Subcutaneous abdominal adipose tissue (tissue), 5 donors: ENCODE results near the gene ADD3.
A peak's percentile ranks its signal among the peaks of the same experiment; 100 is the strongest.

Experiments used
- H3K27ac ChIP-seq: one replicate; pipeline ENCODE4 v1.7.0; 2013; ENCODE audit warnings: low read depth, mild to moderate bottlenecking, inconsistent platforms, low read length, moderate library complexity
- H3K27me3 ChIP-seq, 5 donors: one replicate each; pipeline ENCODE4 v1.7.0; 2013; ENCODE audit warnings: low read length in 5 of 5, inconsistent platforms in 1 of 5; ENCODE audit not compliant: control insufficient read depth in 5 of 5, insufficient read depth in 4 of 5
- H3K36me3 ChIP-seq, 5 donors: one replicate each; pipeline ENCODE4 v1.7.0; 2013; ENCODE audit warnings: low read length in 5 of 5; ENCODE audit not compliant: control insufficient read depth in 5 of 5, insufficient read depth in 5 of 5
- H3K4me1 ChIP-seq, 5 donors: one replicate each; pipeline ENCODE4 v1.7.0; 2013; ENCODE audit warnings: low read length in 5 of 5, mild to moderate bottlenecking in 3 of 5, moderate library complexity in 1 of 5; ENCODE audit not compliant: control insufficient read depth in 5 of 5, insufficient read depth in 5 of 5
- H3K4me3 ChIP-seq, 5 donors: one replicate each; pipeline ENCODE4 v1.7.0; 2013; ENCODE audit warnings: low read length in 5 of 5, low read depth in 1 of 5
- H3K9ac ChIP-seq, 5 donors: one replicate each; pipeline ENCODE4 v1.7.0; 2013; ENCODE audit warnings: low read length in 5 of 5, mild to moderate bottlenecking in 4 of 5, moderate library complexity in 3 of 5
- H3K9me3 ChIP-seq, 5 donors: one replicate each; pipeline ENCODE4 v1.7.0; 2013; ENCODE audit warnings: low read length in 5 of 5; ENCODE audit not compliant: control insufficient read depth in 5 of 5
- donor health status: healthy.
- donor health status: healthy.
- donor health status: healthy.
- donor health status: healthy.
- donor health status: healthy.

The ADD3 gene, protein sequence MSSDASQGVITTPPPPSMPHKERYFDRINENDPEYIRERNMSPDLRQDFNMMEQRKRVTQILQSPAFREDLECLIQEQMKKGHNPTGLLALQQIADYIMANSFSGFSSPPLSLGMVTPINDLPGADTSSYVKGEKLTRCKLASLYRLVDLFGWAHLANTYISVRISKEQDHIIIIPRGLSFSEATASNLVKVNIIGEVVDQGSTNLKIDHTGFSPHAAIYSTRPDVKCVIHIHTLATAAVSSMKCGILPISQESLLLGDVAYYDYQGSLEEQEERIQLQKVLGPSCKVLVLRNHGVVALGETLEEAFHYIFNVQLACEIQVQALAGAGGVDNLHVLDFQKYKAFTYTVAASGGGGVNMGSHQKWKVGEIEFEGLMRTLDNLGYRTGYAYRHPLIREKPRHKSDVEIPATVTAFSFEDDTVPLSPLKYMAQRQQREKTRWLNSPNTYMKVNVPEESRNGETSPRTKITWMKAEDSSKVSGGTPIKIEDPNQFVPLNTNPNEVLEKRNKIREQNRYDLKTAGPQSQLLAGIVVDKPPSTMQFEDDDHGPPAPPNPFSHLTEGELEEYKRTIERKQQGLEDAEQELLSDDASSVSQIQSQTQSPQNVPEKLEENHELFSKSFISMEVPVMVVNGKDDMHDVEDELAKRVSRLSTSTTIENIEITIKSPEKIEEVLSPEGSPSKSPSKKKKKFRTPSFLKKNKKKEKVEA

DNA sequence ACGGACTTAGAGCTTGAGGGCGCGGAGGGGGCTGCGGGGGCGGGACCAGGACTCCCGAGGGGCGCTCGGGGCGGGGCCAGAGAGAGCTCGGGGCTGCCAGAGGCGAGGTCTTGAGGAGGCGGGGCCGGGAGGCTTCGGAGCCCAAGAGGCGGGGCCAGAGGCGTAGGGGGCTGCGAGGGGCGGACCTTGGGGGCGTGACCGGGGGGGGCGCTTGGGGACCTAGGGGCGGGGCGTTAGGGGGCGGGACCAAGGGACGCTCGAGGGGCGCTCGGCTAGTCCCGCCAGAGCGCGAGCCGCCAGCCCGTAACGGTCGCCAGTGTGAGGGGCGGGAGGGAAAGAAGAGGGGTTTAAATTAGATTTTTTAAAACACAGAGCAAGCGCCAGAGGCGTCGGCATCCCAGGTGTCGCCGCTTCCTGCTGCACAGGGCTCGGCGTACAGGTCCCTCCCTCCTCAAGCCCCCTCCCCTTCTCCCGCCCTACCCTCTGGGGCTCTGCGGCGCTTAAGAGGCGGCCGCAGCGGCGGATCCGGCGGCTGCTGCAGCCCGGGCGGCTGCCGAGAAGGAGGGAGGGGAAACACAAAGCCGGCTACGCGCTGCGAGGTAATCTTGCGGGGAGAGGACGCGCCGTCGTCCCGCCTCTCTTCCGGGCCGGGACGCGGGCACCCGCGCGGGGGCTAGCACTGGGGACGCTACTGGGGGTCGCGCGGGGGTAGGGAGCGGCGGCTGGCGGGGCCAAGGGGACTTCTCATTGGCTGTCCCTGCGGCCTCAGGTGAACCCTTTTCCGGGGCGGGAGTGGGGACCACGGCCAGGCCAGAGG is at the start of gene ADD3:
Gene ADD3, plus strand, starts transcription at position 284 of the 817 bp plus-strand sequence. CDS start 92,670 bp downstream, outside the sequence.
- Histone ChIP-seq H3K4me3 (peak within 1 kb of the TSS; percentile 83 to 90 (median 85)), H3K36me3 (no peaks in the 10 kb centered on the region), H3K27ac (peak within 1 kb of the TSS; percentile 91), H3K4me1 (peaks cover 1 to 49% (median 44%) of the 10 kb centered on the region in 5 donors), H3K27me3 (no peaks in the 10 kb centered on the region), H3K9ac (peak within 1 kb of the TSS; percentile 74 to 88 (median 80)), H3K9me3 (no peaks in the 10 kb centered on the region)

GRCh38 chr10:109958059-109958458 is 49.7 kb upstream of the ADD3 start:
- H3K27ac ChIP-seq = no peak overlapping the region
- no peaks in the 10 kb centered on the region for H3K9me3 ChIP-seq
- peaks cover 0 to 17% (median 6%) of the 10 kb centered on the region in 5 donors for H3K4me1 ChIP-seq
- no peaks in the 10 kb centered on the region for H3K27me3 ChIP-seq
- H3K4me3 ChIP-seq = no peak overlapping the region
- H3K36me3 ChIP-seq = no peaks in the 10 kb centered on the region
- no peak overlapping the region for H3K9ac ChIP-seq

DNA sequence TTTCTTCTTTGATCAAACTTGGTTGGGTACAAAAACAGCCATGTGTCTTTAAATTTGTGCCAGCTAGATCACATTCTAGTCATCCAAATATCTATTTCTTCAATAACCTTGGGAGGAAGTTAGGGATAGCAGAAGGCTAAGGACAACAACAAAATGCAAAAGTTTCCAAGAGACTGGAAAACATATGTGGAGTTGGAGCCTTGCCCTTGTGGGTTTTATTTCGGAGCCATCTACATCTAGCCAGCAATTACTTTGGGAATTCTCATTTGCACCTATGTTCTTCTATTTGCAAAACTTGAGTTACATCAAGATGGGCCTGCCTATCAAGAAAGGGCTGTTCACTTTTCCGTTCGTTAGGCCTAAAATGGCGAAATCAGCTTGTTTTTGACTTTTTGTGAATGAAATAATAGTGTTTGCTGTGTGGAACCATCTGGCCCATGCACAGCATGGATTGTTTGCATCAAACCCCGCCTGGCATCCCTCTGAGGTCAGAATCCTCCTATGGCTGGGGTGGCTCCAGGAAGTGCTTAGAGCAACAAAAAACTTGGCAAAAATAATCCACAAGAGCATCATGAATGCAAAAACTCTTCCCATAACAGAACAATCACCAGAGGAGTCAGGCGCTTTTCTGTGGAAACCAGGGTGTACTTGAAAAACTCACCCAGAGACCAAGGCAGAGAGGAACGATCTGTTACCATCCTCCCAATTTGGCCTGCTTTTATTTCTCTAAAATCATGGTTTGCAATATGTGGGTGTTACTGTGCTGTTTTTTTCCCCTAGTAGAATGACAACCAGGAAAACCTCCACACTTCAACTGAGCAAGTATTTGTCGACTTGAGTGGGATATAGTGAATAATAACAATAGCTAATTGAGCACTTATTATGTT is 48.3 kb upstream of the ADD3 start:
- H3K4me3 ChIP-seq = no peak overlapping the region
- H3K36me3 ChIP-seq = no peaks in the 10 kb centered on the region
- peaks cover 0 to 17% (median 6%) of the 10 kb centered on the region in 5 donors for H3K4me1 ChIP-seq
- H3K27ac ChIP-seq = no peak overlapping the region
- H3K9me3 ChIP-seq = no peaks in the 10 kb centered on the region
- H3K9ac ChIP-seq = no peak overlapping the region
- H3K27me3 ChIP-seq = no peaks in the 10 kb centered on the region

DNA sequence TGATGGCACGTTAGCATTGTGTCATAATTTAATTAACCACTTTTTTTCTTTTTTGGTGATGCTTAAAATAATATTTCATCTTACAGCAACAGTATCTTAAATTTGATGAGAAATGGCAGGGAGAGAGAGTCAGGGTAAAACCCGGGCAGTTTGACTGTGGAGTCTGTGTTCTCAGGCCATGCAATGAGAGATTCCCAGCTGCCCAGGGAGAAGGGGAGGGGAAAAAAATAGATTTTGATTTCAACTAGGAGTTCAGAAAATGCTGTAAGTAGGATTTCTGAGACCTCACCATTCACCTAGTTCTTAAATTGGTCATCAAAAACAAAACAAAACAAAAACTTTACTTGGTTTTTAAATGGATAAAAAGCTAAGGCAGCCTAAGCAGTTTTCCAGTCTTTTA is 47.1 kb upstream of the ADD3 start:
- Histone ChIP-seq H3K27me3 (no peaks in the 10 kb centered on the region), H3K9ac (no peak overlapping the region), H3K9me3 (no peaks in the 10 kb centered on the region), H3K4me3 (no peak overlapping the region), H3K27ac (peak overlapping the region; percentile 13), H3K4me1 (peaks cover 4 to 24% (median 11%) of the 10 kb centered on the region in 5 donors), H3K36me3 (no peaks in the 10 kb centered on the region)

- Histone ChIP-seq H3K27me3 (no peaks in the 10 kb centered on the region), H3K4me1 (peaks cover 4 to 24% (median 11%) of the 10 kb centered on the region in 5 donors), H3K9me3 (no peaks in the 10 kb centered on the region), H3K36me3 (no peaks in the 10 kb centered on the region), H3K9ac (no peak overlapping the region), H3K4me3 (no peak overlapping the region), H3K27ac (peak overlapping the region; percentile 13)
These were observed 46.4 kb upstream of the ADD3 start for GRCh38 chr10:109961174-109962001.

- no peak overlapping the region for H3K27ac ChIP-seq
These were observed 45.5 kb upstream of the ADD3 start for GRCh38 chr10:109962247-109962646.

DNA sequence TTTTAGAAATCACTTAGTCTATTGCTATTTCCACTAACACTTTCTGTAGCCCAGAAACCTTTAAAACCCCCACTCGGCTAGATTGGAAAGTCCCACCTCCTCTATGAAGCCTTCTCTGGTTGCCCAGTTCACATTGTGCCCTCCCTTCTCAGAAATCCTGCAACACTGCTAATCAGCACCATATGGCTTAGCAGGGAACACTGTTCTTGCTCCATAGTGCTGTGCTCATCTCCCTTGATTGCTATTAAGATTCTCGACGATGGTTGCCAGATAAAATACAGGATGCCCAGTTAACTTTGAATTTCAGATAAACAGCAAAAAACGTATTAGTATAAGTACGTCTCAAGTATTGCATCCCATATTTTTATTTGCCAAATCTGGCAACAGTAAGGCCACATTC is 44.3 kb upstream of the ADD3 start:
- H3K4me3 ChIP-seq = no peak overlapping the region
- peaks cover 7 to 31% (median 15%) of the 10 kb centered on the region in 5 donors for H3K4me1 ChIP-seq
- H3K36me3 ChIP-seq = no peaks in the 10 kb centered on the region
- H3K9ac ChIP-seq = no peak overlapping the region
- no peaks in the 10 kb centered on the region for H3K27me3 ChIP-seq
- no peak overlapping the region for H3K27ac ChIP-seq
- H3K9me3 ChIP-seq = no peaks in the 10 kb centered on the region

More at GRCh38 chr10:109962247-109962646, 45.5 kb upstream of the ADD3 start:
- Histone ChIP-seq H3K9me3 (no peaks in the 10 kb centered on the region), H3K4me3 (peak overlapping the region in 1 of 5 donors; percentile 17), H3K36me3 (no peaks in the 10 kb centered on the region), H3K27me3 (no peaks in the 10 kb centered on the region), H3K4me1 (peaks cover 6 to 28% (median 13%) of the 10 kb centered on the region in 5 donors), H3K9ac (no peak overlapping the region)

DNA sequence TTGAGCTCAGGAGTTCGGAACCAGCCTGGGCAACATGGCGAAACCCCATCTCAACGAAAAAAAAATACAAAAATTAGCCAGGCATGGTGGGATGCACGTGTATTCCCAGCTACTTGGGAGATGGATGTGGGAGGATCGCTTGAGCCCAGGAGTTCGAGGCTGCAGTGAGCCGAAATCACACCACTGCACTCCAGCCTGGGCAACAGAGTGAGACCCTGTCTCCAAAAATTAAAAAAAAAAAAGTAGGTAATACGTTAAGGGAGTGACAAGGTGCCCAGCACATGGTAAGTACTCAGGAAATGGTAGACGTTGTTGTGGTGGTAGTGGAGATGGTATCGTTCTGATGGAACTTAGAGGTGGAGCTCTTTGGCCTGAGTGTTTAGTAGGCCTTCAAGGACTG is 43.5 kb upstream of the ADD3 start:
- H3K9me3 ChIP-seq = no peaks in the 10 kb centered on the region
- no peaks in the 10 kb centered on the region for H3K36me3 ChIP-seq
- peaks cover 7 to 36% (median 20%) of the 10 kb centered on the region in 5 donors for H3K4me1 ChIP-seq
- H3K4me3 ChIP-seq = no peak overlapping the region
- no peak overlapping the region for H3K27ac ChIP-seq
- no peak overlapping the region for H3K9ac ChIP-seq
- no peaks in the 10 kb centered on the region for H3K27me3 ChIP-seq
